Neural progenitor cell (in vitro differentiated cells): Measurements from ENCODE around the gene CDKN1A. TPM values are rescaled to one million over a fixed set of nuclear protein-coding genes. Genes with fewer than 3 reads are reported as not detected.

Source experiments
- DNase-seq: peaks from one replicate; pipeline ENCODE4 v3.0.0-alpha.2; 2016; ENCODE audit warnings: low spot score
- H2AFZ ChIP-seq: fragments of 200-600 bp; sonication (generic); replicated peaks from 2 replicates; pipeline ENCODE4 v1.6.1; 2016; ENCODE audit warnings: antibody characterized with exemption
- H3F3A ChIP-seq: fragments of 200-600 bp; sonication (generic); 2 replicates; pipeline ENCODE4 v1.6.1; 2016; ENCODE audit warnings: antibody characterized with exemption, low read depth
- H3K27ac ChIP-seq: fragments of 200-600 bp; sonication (generic); 2 replicates; pipeline ENCODE4 v1.5.1; 2016; ENCODE audit warnings: mild to moderate bottlenecking
- H3K27me3 ChIP-seq: fragments of 200-600 bp; sonication (generic); 2 replicates; pipeline ENCODE4 v1.6.1; 2016; ENCODE audit warnings: mild to moderate bottlenecking, moderate library complexity
- H3K36me3 ChIP-seq: fragments of 200-600 bp; sonication (generic); 2 replicates; pipeline ENCODE4 v1.5.1; 2016
- H3K4me1 ChIP-seq: fragments of 200-600 bp; sonication (generic); 2 replicates; pipeline ENCODE4 v1.6.1; 2016; ENCODE audit warnings: mixed run types
- H3K4me2 ChIP-seq: fragments of 200-600 bp; sonication (generic); 2 replicates; pipeline ENCODE4 v1.6.1; 2016
- H3K4me3 ChIP-seq: fragments of 200-600 bp; sonication (generic); 2 replicates; pipeline ENCODE4 v1.5.1; 2016
- H3K79me2 ChIP-seq: fragments of 200-600 bp; sonication (generic); 2 replicates; pipeline ENCODE4 v1.6.1; 2016; ENCODE audit warnings: low read depth
- H3K9ac ChIP-seq: fragments of 200-600 bp; sonication (generic); 2 replicates; pipeline ENCODE4 v1.6.1; 2016
- H3K9me3 ChIP-seq: fragments of 200-600 bp; sonication (generic); 2 replicates; pipeline ENCODE4 v1.5.1; 2016; ENCODE audit warnings: low read depth
- H4K20me1 ChIP-seq: fragments of 200-600 bp; sonication (generic); 2 replicates; pipeline ENCODE4 v1.6.1; 2016; ENCODE audit warnings: low read depth
- H3K27ac Mint-ChIP-seq: 3 replicates; pipeline ENCODE4 v1.8.0; 2021; ENCODE audit warnings: mixed read lengths
- H3K27me3 Mint-ChIP-seq: 2 replicates; pipeline ENCODE4 v1.8.0; 2022; ENCODE audit warnings: low read depth, mild to moderate bottlenecking, inconsistent platforms, moderate library complexity, mixed read lengths; ENCODE audit not compliant: insufficient read depth
- H3K36me3 Mint-ChIP-seq: 3 replicates; pipeline ENCODE4 v1.8.0; 2021; ENCODE audit warnings: mixed read lengths
- H3K4me1 Mint-ChIP-seq: 3 replicates; pipeline ENCODE4 v1.8.0; 2021; ENCODE audit warnings: mixed read lengths
- H3K4me3 Mint-ChIP-seq: 3 replicates; pipeline ENCODE4 v1.8.0; 2021; ENCODE audit warnings: mild to moderate bottlenecking, moderate library complexity, mixed read lengths
- H3K9me3 Mint-ChIP-seq: 3 replicates; pipeline ENCODE4 v1.8.0; 2020; ENCODE audit warnings: mixed read lengths
- EZH2 ChIP-seq: fragments of 200-600 bp; sonication (generic); IDR thresholded peaks from 2 replicates; pipeline ENCODE4 v1.6.1; 2017; ENCODE audit warnings: antibody characterized with exemption, mild to moderate bottlenecking, moderate library complexity
- EZH2phosphoT487 ChIP-seq: fragments of 200-600 bp; sonication (generic); IDR thresholded peaks from 2 replicates; pipeline ENCODE4 v1.6.1; 2017; ENCODE audit warnings: antibody characterized with exemption
- total RNA-seq: library from RNA; depleted of rRNA; stranded (reverse); fragments of >200 nt; gene quantifications from 2 replicates; pipeline ENCODE4 v1.2.3, GENCODE V29; 2015; ENCODE audit warnings: low replicate concordance
- TF ChIP-seq, protein P1 (sequence below): fragments of 200-600 bp; sonication (generic); IDR thresholded peaks from 2 replicates; pipeline ENCODE4 v1.5.1; 2017; ENCODE audit warnings: antibody characterized with exemption, mild to moderate bottlenecking

Gene CDKN1A
- total RNA-seq, 1 donor from 2014 or later, result 7.0 TPM

DNA sequence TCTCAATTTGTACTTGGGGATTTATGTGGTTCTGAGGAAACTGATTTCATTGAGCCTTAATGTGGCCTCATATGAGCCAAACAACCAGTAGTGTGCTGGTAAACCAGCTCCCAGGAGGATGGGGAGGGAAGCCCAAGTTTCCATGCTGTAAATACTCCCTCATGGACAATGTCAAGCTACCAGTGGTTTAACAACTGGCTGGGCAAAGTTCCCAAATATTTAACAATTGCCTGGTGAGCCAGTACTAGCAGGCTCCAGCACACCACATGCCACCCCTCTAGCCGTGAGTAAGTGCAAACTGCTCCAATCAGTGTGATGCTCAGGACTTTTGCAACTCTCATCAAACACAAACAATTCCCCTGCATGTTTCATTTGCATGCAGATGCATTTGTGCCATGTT, 19.2 kb upstream of the CDKN1A start:
- peaks cover 3% of the 10 kb centered on the region for H3K27me3 Mint-ChIP-seq
- Histone ChIP-seq H3K9me3 (no peaks in the 10 kb centered on the region), H3K4me1 (peaks cover 19% of the 10 kb centered on the region), H3K79me2 (no peaks in the 10 kb centered on the region), H3K36me3 (no peaks in the 10 kb centered on the region), H4K20me1 (no peaks in the 10 kb centered on the region), H3K27me3 (peaks cover 21% of the 10 kb centered on the region), H3K9ac (no peak overlapping the region), H3F3A (peaks cover 6% of the 10 kb centered on the region), H3K4me2 (no peak overlapping the region), H3K4me3 (no peak overlapping the region), H2AFZ (no peak overlapping the region), H3K27ac (no peak overlapping the region)
- DNase-seq, result no peak
- H3K4me3 Mint-ChIP-seq, result no peak overlapping the region
- TF ChIP-seq EZH2, result no peak
- TF ChIP-seq, protein P1, sequence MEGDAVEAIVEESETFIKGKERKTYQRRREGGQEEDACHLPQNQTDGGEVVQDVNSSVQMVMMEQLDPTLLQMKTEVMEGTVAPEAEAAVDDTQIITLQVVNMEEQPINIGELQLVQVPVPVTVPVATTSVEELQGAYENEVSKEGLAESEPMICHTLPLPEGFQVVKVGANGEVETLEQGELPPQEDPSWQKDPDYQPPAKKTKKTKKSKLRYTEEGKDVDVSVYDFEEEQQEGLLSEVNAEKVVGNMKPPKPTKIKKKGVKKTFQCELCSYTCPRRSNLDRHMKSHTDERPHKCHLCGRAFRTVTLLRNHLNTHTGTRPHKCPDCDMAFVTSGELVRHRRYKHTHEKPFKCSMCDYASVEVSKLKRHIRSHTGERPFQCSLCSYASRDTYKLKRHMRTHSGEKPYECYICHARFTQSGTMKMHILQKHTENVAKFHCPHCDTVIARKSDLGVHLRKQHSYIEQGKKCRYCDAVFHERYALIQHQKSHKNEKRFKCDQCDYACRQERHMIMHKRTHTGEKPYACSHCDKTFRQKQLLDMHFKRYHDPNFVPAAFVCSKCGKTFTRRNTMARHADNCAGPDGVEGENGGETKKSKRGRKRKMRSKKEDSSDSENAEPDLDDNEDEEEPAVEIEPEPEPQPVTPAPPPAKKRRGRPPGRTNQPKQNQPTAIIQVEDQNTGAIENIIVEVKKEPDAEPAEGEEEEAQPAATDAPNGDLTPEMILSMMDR, result no peak
- no peak for TF ChIP-seq EZH2phosphoT487
- no peak overlapping the region for H3K27ac Mint-ChIP-seq
- peaks cover 3% of the 10 kb centered on the region for H3K9me3 Mint-ChIP-seq
- no peaks in the 10 kb centered on the region for H3K36me3 Mint-ChIP-seq
- peaks cover 12% of the 10 kb centered on the region for H3K4me1 Mint-ChIP-seq

DNA sequence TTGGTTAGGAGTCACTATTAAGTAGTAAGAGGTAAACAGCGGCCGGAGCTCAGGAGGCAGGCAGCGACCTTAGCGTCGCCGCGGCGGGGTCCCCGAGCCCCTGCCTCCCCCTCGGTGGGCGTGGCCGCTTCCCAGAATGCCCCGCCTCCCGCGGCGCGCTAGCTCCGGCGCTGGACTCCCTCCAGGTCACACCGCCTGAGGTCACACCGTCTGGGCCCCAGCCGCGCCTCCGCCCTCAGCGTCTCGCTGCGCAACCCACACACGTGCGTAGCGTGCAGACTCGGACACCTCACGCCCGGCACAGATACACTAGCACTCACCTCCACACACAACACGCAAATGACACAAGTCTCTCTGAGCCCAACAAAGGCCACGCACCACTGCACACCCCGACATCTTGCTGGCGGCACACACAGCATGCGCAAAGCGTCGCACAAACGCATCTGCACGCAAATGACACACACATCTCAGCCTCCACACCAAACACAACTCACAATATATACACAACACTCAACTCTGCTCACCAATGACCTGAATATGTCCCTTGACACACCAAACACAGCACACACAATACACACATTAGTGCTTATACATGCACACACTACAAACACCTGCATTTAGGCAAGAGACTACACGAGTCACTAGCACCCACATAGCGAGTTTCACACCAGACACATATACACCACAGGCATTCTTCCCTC, 17.6 kb upstream of the CDKN1A start:
- peaks cover 8% of the 10 kb centered on the region for H3K4me1 Mint-ChIP-seq
- no peak overlapping the region for H3K4me3 Mint-ChIP-seq
- no peak overlapping the region for H3K27ac Mint-ChIP-seq
- H3K79me2 ChIP-seq, result no peaks in the 10 kb centered on the region
- H2AFZ ChIP-seq, result peak overlapping the region; percentile 11
- peak overlapping the region; percentile 55 for H3K4me2 ChIP-seq
- peaks cover 6% of the 10 kb centered on the region for H3F3A ChIP-seq
- H3K9me3 Mint-ChIP-seq, result peaks cover 3% of the 10 kb centered on the region
- H3K9ac ChIP-seq, result no peak overlapping the region
- TF ChIP-seq EZH2, result no peak
- TF ChIP-seq EZH2phosphoT487, result no peak
- TF ChIP-seq, protein P1, result no peak
- no peaks in the 10 kb centered on the region for H3K36me3 Mint-ChIP-seq
- no peak overlapping the region for H3K4me3 ChIP-seq
- H3K27ac ChIP-seq, result no peak overlapping the region
- H3K36me3 ChIP-seq, result no peaks in the 10 kb centered on the region
- peaks cover 3% of the 10 kb centered on the region for H3K27me3 Mint-ChIP-seq
- no peaks in the 10 kb centered on the region for H3K9me3 ChIP-seq
- no peaks in the 10 kb centered on the region for H4K20me1 ChIP-seq
- peak; percentile 84 for DNase-seq
- H3K4me1 ChIP-seq, result peaks cover 10% of the 10 kb centered on the region
- peaks cover 21% of the 10 kb centered on the region for H3K27me3 ChIP-seq

DNA sequence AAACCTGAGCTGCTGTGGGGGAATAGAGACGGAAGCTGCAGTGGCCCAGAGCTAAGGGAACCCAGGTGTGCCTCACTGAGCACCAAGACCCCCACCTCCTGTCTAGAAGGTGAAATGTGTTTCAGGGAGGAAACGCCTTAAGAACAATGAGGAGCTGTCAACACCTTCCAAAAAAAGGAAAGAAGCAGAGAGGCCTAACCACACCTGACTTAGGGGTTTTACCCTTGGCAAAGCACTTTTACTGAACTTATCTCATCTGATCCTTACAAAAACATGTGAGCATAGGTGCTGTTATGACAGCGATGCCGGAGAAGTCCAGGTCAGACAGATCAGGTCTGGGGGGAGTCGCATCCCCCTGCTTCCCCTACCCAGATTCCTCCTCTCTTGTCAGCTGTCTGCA, 16.1 kb upstream of the CDKN1A start:
- no peaks in the 10 kb centered on the region for H3K9me3 Mint-ChIP-seq
- H3K9ac ChIP-seq, result no peak overlapping the region
- no peak overlapping the region for H3K4me3 ChIP-seq
- no peak overlapping the region for H2AFZ ChIP-seq
- H3K27me3 Mint-ChIP-seq, result no peaks in the 10 kb centered on the region
- no peak overlapping the region for H3K4me3 Mint-ChIP-seq
- no peak overlapping the region for H3K27ac ChIP-seq
- H3K4me1 Mint-ChIP-seq, result peaks cover 17% of the 10 kb centered on the region
- no peaks in the 10 kb centered on the region for H3K36me3 Mint-ChIP-seq
- DNase-seq, result no peak
- H3K4me2 ChIP-seq, result peak overlapping the region; percentile 28
- H3K4me1 ChIP-seq, result peaks cover 25% of the 10 kb centered on the region
- H3K27ac Mint-ChIP-seq, result no peak overlapping the region
- H3F3A ChIP-seq, result peaks cover 19% of the 10 kb centered on the region
- no peaks in the 10 kb centered on the region for H3K9me3 ChIP-seq
- H4K20me1 ChIP-seq, result no peaks in the 10 kb centered on the region
- no peaks in the 10 kb centered on the region for H3K79me2 ChIP-seq
- TF ChIP-seq EZH2phosphoT487 (no peak), EZH2 (no peak)
- TF ChIP-seq, protein P1, result no peak
- H3K36me3 ChIP-seq, result no peaks in the 10 kb centered on the region
- H3K27me3 ChIP-seq, result peaks cover 21% of the 10 kb centered on the region
